DMS 273 (cell line): ENCODE data around the gene AGPAT4.

Experiments
- DNase-seq: peaks from one replicate; lab custom pipeline; 2025; ENCODE audit not compliant: unreplicated experiment; lab: John Stamatoyannopoulos, UW

The AGPAT4 gene

DNA sequence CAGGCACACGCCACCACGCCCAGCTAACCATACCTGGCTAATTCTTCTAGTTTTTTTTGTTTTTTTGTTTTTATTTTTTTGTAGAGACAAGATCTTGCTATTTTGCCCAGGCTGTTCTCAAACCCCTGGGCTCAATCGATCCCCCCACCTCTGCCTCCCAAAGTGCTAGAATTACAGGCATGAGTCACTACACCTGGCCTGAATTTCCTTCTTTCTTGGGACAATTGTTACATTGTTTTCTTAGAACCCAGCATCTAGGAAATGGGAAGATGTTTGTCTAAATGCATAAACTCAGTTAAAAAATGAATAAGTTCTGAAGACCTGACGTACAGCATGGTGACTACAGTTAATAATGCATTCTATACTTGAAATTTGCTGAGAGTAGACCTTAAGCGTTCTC lies 10.8 kb upstream of the AGPAT4 start:
- DNase-seq = no peak

GRCh38 chr6:161281092-161281491 lies 7.2 kb upstream of the AGPAT4 start:
- no peak for DNase-seq

DNA sequence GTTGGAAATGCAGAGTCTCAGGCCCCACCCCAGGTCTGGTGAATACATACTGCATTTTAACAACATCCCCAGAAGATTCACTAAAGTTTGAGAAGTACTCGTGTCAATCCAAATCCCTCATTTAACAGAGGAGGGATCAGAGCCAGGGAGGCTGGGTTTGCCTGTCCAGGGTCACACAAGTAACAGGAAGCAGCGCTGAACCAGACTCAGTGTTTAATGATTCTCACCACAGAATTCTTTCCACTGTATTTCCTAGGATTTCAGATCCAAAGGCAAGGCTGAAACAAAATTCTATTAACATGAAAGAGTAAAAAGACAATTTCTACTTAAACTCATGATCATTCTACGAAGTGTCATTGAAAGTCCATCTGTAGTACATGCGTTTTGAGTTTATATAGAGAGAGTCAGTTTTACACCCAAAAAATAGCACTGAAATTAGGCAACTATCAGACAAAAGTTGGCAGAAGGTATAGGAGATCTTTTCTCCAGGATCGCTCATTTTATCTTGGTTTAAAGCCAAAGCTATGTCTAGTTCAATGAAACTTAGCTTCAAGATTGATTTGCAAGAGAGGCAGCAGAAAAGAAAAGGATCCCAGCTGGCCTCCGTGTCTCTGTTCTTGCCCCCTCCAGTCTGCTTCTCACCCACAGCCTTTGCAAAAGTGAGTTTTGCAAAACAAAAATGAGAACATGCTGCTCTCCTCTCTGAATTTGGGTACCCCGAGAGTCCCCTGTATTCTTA lies 6.0 kb upstream of the AGPAT4 start:
- no peak for DNase-seq

DNA sequence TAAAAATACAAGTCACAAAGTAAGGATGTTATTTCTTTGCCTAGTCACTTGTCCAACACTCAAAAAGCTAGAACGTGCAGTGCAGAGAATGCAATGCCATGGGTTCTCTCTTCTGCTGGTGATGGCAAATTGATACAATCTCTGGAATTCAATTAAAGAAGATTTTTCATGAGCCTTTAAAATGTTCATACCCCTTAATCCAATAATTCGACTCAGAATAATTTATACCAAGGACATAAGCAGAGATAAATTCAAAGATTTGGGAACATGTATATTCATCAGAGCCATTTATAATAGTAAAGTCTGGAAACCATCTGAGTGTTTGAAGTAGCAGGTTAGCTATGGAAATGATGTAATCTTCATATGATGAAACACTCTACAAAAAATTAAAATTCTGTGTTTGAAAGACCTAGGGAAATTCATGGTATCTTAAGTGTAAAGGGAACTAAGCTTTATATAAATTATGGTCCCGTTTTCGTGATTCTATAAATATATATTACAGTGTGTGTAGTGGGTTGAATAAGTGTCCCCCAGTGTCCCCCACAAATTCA lies 2.8 kb upstream of the AGPAT4 start:
- no peak for DNase-seq

- peak; percentile 11 for DNase-seq
Observed at GRCh38 chr6:161274898-161275297, 1.0 kb upstream of the AGPAT4 start.

DNA sequence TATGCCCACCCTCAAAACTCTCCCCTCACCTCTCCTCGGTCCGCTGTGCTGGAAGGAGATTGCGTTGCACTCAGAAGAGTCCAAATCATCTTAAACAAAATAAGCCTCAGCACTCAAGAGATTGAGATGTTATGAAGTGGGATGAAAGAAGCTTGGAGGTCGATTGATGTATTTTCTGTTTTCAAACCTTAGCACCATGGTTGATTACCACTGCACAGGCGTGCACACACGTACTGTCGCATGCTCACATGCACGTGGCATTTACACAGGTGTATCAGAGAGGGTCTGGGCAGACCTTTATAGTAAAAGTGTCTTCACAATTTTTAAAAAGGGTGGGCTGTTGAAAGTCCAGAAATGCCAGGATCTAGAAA lies 612 bp upstream of the AGPAT4 start:
- peak; percentile 60 for DNase-seq

DNA sequence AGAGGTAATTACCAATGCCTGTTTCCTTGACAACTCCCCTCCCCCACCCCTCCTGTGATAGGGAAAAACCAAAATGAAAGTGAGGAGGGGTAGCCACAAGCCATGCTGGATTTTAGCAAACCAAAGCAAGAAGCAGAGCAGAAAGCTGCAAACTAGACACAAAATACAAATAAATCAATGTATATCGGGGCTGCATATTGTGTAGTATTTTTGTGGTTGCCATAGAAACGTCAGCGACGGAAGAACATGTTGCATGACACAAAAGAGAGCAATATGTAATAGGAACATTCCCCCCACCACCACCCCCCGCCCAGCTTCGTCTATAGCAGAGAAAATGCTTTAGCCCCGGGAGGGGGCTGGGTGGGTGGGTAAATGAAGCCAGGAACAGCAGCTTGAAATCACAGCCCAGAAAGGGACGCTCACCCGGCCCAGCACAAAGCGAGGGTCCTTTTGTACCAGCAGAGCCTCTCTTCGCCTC lies 548 bp downstream of the AGPAT4 start:
- DNase-seq = peak; percentile 79

DNA sequence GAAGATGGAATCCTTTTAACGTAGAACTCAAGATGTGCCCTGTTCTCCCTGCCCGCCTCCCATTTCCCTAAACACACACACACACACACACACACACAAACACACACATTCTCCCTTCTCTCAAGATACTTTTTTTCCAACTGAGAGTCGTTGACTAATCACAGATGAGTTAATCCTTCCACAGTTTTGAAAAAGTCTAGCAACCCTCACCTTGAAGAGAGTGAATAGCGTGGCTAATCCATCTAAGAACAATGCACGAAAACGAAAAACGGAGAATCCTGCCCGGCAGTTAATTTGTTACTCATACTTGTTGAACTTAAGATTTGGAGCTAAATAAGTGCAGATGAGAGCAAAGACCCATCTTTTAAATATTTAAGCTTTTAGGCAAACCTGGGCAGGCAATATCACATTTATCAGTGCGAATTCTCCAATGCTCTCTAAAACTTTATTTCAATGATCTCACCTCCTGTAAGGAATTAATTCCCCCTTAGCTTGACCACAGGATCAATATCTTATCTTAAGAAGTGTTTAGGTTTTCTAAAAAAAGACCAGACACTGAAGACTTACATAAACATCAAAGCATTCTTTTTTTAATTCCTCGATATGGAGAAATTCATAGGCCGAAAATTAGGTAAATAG lies 1.1 kb downstream of the AGPAT4 start:
- peak; percentile 24 for DNase-seq

DNA sequence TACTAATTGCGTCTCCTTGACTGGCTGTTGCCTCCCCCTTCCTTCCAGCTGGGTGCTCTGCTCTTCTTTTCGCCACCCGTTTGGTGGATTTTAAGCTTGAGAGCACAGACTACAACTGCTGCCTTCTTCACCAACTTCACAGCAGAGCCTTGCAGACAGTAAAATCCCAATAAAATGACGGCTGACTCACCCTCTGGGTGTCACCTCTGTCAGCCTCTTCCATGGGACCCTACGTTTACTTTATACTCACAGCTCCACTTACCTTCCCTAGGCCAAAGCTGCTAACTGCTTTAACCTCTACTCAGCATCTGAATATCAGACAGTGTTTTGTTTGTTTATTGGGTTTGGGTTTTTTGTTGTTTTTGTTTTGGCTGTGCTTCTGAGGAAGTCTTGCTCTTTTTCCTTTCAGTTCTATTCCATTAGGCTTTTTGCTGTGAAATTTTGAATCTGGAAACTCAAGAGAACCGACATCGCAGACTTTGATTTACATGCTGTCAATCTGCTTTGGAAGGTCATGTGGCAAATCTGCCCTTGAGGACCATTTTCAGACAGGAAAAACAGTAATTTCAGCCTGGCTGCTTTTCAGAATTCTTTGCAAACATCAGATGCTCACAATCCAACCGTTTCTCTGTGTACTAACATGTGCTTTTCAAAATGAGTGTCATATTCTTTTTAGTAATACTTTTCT lies 2.4 kb downstream of the AGPAT4 start:
- no peak for DNase-seq

GRCh38 chr6:161270116-161270515 lies 3.7 kb downstream of the AGPAT4 start:
- no peak for DNase-seq

GRCh38 chr6:161269310-161269709 lies 4.6 kb downstream of the AGPAT4 start:
- no peak for DNase-seq

DNA sequence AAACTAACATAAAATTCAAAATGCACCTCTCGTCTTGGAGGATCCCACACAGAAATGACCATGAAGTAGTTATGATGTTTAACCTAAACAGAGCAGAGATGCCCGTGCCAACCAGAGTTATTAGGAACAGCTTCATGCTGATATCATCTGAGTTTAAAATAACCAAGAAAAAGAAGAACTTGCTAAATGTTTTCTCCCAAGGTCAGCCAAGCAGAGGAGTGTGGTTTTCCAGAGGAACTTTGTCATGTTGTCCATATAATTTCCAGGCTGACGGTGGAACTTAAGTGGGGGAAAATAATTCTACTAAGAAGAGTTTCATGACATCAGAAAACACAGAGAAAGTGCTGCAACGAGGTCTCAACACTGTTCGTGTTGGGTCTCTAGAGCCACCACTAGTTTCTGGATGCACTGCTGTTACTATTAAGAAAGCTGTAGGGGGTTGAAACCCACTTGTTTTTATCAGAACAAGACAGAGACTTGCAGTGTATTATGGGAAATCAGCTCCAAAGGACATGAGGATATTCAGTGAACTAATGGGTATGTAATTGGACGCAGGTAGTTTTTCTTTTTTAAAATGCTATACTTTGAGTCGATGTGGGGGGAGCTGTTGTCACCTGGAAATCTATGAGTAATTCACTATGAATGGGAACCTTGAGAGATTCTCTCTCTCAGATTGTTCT lies 5.2 kb downstream of the AGPAT4 start:
- DNase-seq = no peak

DNA sequence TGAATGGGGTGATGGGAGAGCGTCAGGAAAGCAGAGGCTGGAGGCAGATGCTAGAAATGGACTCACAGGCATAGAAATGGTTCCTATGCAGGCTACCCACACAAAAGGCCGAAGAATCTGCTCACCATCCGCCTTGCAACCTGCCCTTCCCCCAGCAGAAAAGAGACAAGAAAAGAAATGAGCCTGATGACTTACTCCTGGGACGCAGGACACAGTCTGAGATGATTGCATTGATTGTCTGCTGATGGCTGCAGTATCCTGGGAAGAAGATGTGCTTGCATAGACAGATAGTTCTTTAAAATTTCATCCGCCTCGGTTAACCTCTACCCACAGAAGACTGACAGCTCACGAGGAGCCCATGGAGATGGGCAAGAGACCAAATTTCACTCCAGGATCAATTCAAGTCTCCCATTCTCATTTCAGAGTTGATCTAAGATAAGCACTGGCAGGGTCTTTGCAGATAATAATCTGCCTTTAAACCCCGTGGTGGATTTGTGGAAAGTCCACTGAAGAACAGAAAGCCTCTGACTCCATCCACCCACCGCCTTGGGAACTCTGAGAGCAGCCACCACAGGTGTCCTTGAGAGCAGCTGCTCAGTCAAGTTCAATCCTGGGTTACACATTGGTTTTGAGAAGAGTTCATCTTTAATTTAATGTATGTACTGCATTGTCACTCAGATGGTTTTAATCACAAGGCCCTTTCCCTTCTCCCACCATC lies 7.2 kb downstream of the AGPAT4 start:
- DNase-seq = no peak

DNA sequence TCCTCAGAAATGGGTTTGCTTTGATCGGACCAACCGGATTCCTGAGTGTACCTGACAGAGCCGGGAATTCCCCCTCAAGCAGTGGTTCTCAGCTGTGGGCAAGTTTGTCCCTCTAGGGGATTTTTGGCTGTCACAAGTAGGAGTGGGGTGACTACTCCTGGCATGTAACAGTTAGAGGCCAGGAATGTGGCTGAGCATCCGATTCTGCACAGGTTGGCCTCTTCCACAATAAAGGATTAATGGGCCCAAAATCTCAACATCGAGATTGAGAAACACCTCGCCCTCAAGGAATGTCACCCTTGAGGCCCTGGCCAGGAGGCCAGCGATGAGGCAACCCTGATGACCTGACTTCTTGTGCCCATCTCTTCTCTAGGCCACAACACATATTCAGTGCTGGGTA lies 7.9 kb downstream of the AGPAT4 start:
- DNase-seq = no peak

- DNase-seq = no peak
Observed at GRCh38 chr6:161265554-161265953, 8.3 kb downstream of the AGPAT4 start.

DNA sequence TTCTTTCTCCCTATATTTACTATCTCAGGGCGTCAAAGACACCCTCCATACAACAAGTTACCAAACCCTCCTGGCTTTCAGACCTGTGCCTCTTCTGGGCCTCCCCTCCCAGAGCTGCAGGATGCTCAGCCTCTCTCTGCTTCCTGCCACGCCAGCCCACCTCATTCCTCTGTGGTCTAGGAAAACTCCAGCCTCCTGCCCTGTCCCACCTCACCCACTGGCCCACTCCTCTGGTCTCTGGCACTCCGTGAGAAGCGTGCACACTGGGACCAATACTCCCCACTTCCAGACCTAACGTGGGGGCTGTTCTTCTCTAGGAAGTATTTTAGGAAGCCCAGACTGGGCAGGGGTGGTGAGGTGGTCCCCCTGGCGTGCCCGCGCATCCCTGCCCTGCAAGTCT lies 9.7 kb downstream of the AGPAT4 start:
- no peak for DNase-seq

DNA sequence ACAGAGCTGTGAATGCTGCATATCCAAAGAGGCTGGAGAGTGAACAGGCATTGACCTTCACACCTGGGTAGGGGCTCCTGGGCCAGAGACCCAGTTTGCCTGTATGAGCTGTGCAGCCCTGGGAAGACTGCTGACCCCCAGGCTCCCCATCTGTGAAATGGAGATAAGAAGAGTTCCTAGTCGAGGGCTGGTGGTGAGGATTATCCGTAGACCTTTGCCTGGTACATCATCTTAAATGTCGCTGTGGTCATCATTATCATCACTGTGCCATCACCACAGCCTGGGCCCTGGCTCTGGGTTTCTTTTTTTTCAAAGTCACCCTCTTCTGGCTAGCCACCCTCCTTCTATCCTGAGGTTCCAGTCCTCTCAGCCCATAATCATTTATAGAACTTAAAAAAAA lies 12.0 kb downstream of the AGPAT4 start:
- DNase-seq = no peak

- DNase-seq = no peak
Observed at GRCh38 chr6:161261325-161261724, 12.5 kb downstream of the AGPAT4 start.

- no peak for DNase-seq
Observed at GRCh38 chr6:161259302-161259701, 14.6 kb downstream of the AGPAT4 start.

DNA sequence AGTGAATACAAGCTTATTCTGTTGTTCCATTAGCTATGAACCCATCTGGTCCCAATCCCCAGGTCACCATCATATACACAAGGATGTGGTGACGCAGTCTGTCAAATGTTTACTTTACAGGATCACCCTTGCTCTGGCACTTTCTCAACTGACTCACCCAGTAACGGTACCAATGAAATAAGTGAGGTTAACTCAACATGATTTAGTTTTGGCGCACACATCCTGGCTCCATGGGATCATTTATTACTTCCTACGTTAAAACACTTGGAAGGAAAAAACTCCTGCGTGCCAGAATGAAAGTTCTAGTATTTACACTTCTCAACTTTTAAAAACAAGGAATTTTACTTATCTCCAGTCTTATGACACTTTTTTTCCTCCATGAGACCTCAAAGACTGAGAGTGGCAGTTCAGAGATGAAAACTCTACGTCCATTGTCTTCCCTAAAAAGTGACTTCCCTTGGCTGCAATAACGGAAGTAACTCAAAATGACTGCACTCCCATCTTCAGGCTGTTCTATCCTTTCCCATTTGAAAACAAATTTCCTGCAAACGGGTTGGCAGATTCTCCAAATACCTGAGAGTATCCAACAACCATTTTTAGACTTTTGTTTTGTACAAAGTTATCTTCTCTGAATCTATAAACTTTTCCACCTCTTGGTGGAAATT lies 15.9 kb downstream of the AGPAT4 start:
- peak; percentile 6 for DNase-seq
